H9 (cell line): Measurements from ENCODE around the gene DAAM2. TPM values are rescaled to one million over a fixed set of nuclear protein-coding genes. Genes with fewer than 3 reads are reported as not detected.

Source experiments
- DNase-seq: peaks from one replicate; pipeline ENCODE4 v3.0.0-alpha.2; 2017
- H2AFZ ChIP-seq: one replicate; pipeline ENCODE4 v1.6.1; 2013; ENCODE audit warnings: mild to moderate bottlenecking, low read length, control low read depth, moderate library complexity
- H2AK5ac ChIP-seq: 2 replicates; pipeline ENCODE4 v1.6.1; 2013; ENCODE audit warnings: low read length, control low read depth, mixed read lengths; ENCODE audit not compliant: insufficient read length
- H2BK120ac ChIP-seq: one replicate; pipeline ENCODE4 v1.6.1; 2013; ENCODE audit warnings: low read depth, mild to moderate bottlenecking, low read length, control low read depth, inconsistent platforms; ENCODE audit not compliant: poor library complexity, severe bottlenecking
- H2BK12ac ChIP-seq: 2 replicates; pipeline ENCODE4 v1.6.1; 2013; ENCODE audit warnings: low read length, control low read depth, mixed read lengths, low read depth; ENCODE audit not compliant: insufficient read length
- H2BK15ac ChIP-seq: 2 replicates; pipeline ENCODE4 v1.6.1; 2013; ENCODE audit warnings: low read depth, low read length, control low read depth
- H2BK20ac ChIP-seq: one replicate; pipeline ENCODE4 v1.6.1; 2013; ENCODE audit warnings: low read depth, mild to moderate bottlenecking, low read length, control low read depth, inconsistent platforms; ENCODE audit not compliant: poor library complexity, severe bottlenecking
- H2BK5ac ChIP-seq: 2 replicates; pipeline ENCODE4 v1.6.1; 2013; ENCODE audit warnings: low read length, control low read depth, mixed read lengths; ENCODE audit not compliant: insufficient read length
- H3K14ac ChIP-seq: 2 replicates; pipeline ENCODE4 v1.6.1; 2013; ENCODE audit warnings: low read length, control low read depth; ENCODE audit not compliant: insufficient read depth
- H3K18ac ChIP-seq: 2 replicates; pipeline ENCODE4 v1.6.1; 2013; ENCODE audit warnings: low read depth, mild to moderate bottlenecking, mixed read lengths, low read length, control low read depth; ENCODE audit not compliant: insufficient read length
- H3K23ac ChIP-seq: 2 replicates; pipeline ENCODE4 v1.6.1; 2013; ENCODE audit warnings: low read length, control low read depth, mixed read lengths, low read depth; ENCODE audit not compliant: insufficient read length
- H3K23me2 ChIP-seq: 2 replicates; pipeline ENCODE4 v1.6.1; 2013; ENCODE audit warnings: low read depth, mild to moderate bottlenecking, mixed read lengths, low read length, control low read depth; ENCODE audit not compliant: insufficient read length, poor library complexity, severe bottlenecking
- H3K27ac ChIP-seq: 2 replicates; pipeline ENCODE4 v1.5.1; 2013; ENCODE audit warnings: low read length, control low read depth, mixed read lengths, low read depth; ENCODE audit not compliant: insufficient read length
- H3K27me3 ChIP-seq: 2 replicates; pipeline ENCODE4 v1.6.1; 2013; ENCODE audit warnings: low read length, control low read depth, inconsistent platforms; ENCODE audit not compliant: insufficient read depth
- H3K4ac ChIP-seq: 2 replicates; pipeline ENCODE4 v1.6.1; 2013; ENCODE audit warnings: low read depth, mild to moderate bottlenecking, control low read depth, inconsistent platforms, low read length, moderate library complexity
- H3K4me1 ChIP-seq: 2 replicates; pipeline ENCODE4 v1.6.1; 2013; ENCODE audit warnings: low read length, control low read depth, inconsistent platforms; ENCODE audit not compliant: insufficient read depth
- H3K4me2 ChIP-seq: 2 replicates; pipeline ENCODE4 v1.6.1; 2013; ENCODE audit warnings: low read length, control low read depth, mixed read lengths; ENCODE audit not compliant: insufficient read length, insufficient read depth
- H3K56ac ChIP-seq: 2 replicates; pipeline ENCODE4 v1.6.1; 2013; ENCODE audit warnings: low read depth, mild to moderate bottlenecking, mixed read lengths, low read length, control low read depth; ENCODE audit not compliant: insufficient read length
- H3K79me1 ChIP-seq: 2 replicates; pipeline ENCODE4 v1.6.1; 2013; ENCODE audit warnings: low read depth, mild to moderate bottlenecking, moderate library complexity, low read length, control low read depth, inconsistent platforms; ENCODE audit not compliant: insufficient read depth, poor library complexity, severe bottlenecking
- H3K79me2 ChIP-seq: 2 replicates; pipeline ENCODE4 v1.6.1; 2013; ENCODE audit warnings: low read length, control low read depth, inconsistent platforms; ENCODE audit not compliant: insufficient read depth
- H3K9ac ChIP-seq: 2 replicates; pipeline ENCODE4 v1.6.1; 2013; ENCODE audit warnings: low read length, control low read depth, mixed read lengths; ENCODE audit not compliant: insufficient read length; ENCODE audit errors: extremely low read depth
- H3K9me3 ChIP-seq: one replicate; pipeline ENCODE4 v1.6.1; 2013; ENCODE audit warnings: low read depth, low read length, inconsistent platforms; ENCODE audit not compliant: control insufficient read depth
- H3T11ph ChIP-seq: one replicate; pipeline ENCODE4 v1.6.1; 2013; ENCODE audit warnings: mild to moderate bottlenecking, low read length, control low read depth, inconsistent platforms
- H4K20me1 ChIP-seq: one replicate; pipeline ENCODE4 v1.6.1; 2013; ENCODE audit not compliant: control insufficient read depth, insufficient read length, insufficient read depth
- H4K5ac ChIP-seq: 2 replicates; pipeline ENCODE4 v1.6.1; 2013; ENCODE audit warnings: low read depth, mild to moderate bottlenecking, mixed read lengths, low read length, control low read depth; ENCODE audit not compliant: insufficient read length
- H4K8ac ChIP-seq: replicated peaks from 2 replicates; pipeline ENCODE4 v1.6.1; 2013; ENCODE audit warnings: low read length, control low read depth, mixed read lengths, low read depth; ENCODE audit not compliant: insufficient read length
- H4K91ac ChIP-seq: 2 replicates; pipeline ENCODE4 v1.6.1; 2013; ENCODE audit warnings: low read depth, mild to moderate bottlenecking, moderate library complexity, mixed read lengths, low read length, control low read depth; ENCODE audit not compliant: insufficient read length
- H3K27ac Mint-ChIP-seq, 3 experiments: 2 replicates in 2 of 3; 3 replicates in 1 of 3; pipeline ENCODE4 v1.8.0; 2020 to 2021; ENCODE audit warnings: mixed read lengths in 3 of 3, mild to moderate bottlenecking in 1 of 3, moderate library complexity in 1 of 3
- H3K27me3 Mint-ChIP-seq: 2 replicates; pipeline ENCODE4 v1.8.0; 2021; ENCODE audit warnings: low read depth, mild to moderate bottlenecking, moderate library complexity, mixed read lengths
- H3K36me3 Mint-ChIP-seq, 3 experiments: 2 replicates in 2 of 3; 3 replicates in 1 of 3; pipeline ENCODE4 v1.8.0; 2020 to 2021; ENCODE audit warnings: low read depth in 3 of 3, mixed read lengths in 3 of 3; ENCODE audit not compliant: insufficient read depth in 1 of 3
- H3K4me1 Mint-ChIP-seq, 2 experiments: 2 replicates each; pipeline ENCODE4 v1.8.0; 2020; ENCODE audit warnings: mixed read lengths in 2 of 2
- H3K4me3 Mint-ChIP-seq, 2 experiments: 2 replicates in 1 of 2; 3 replicates in 1 of 2; pipeline ENCODE4 v1.8.0; 2020 to 2021; ENCODE audit warnings: mild to moderate bottlenecking in 2 of 2, mixed read lengths in 2 of 2, moderate library complexity in 1 of 2
- H3K9me3 Mint-ChIP-seq, 2 experiments: 2 replicates in 1 of 2; 3 replicates in 1 of 2; pipeline ENCODE4 v1.8.0; 2020; ENCODE audit warnings: mild to moderate bottlenecking in 2 of 2, mixed read lengths in 2 of 2, moderate library complexity in 1 of 2
- WGBS: extraction: QIAGEN DNeasy Blood & Tissue Kit; methylation state at CpG from one replicate; pipeline ENCODE4 v1.1.7; 2013; ENCODE audit warnings: missing lambda C conversion rate, low lambda C conversion rate, mixed read lengths; ENCODE audit not compliant: insufficient read length; ENCODE audit errors: extremely low coverage; 5-methylcytosine and 5-hydroxymethylcytosine counted together
- total RNA-seq: library from RNA; stranded (reverse); gene quantifications from 2 replicates; pipeline ENCODE4 v1.2.1, GENCODE V29; 2021
- TF ChIP-seq, protein P1 (sequence below): fragments of 200-600 bp; sonication (generic); conservative IDR thresholded peaks from 3 replicates; pipeline ENCODE4 v1.8.0; 2021; ENCODE audit warnings: antibody characterized with exemption, mild to moderate bottlenecking

Gene DAAM2
- total RNA-seq, 1 experiment from 2014 or later, result 1.1 TPM

DNA sequence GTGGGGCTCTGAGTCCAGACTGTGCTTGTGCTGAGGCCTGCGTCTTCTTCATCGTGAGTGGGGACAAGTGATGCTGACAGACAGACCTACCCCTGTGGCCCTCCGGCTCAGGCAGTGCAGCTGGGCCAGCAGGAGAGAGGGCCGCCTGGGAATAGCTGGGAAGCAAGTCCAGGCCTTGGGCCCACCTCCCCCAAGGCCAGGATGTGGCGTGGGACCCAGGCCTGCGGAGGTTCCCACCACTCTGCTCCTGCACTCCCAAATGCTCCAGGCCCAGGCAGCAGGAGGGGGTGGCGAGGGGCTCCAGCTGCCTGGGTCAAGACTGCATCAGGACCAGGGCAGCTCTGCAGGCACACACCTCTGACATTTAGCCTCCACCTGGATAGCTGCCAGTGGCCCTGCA lies 38.3 kb downstream of the DAAM2 start:
- H3T11ph ChIP-seq, result no peak overlapping the region
- no peak overlapping the region for H2BK20ac ChIP-seq
- no peak overlapping the region for H4K91ac ChIP-seq
- H3K23me2 ChIP-seq, result no peaks in the 10 kb centered on the region
- H3K4ac ChIP-seq, result no peak overlapping the region
- H3K23ac ChIP-seq, result no peak overlapping the region
- H2BK12ac ChIP-seq, result no peak overlapping the region
- H4K5ac ChIP-seq, result no peak overlapping the region
- no peak overlapping the region for H3K14ac ChIP-seq
- Mint-ChIP-seq H3K9me3 (no peaks in the 10 kb centered on the region), H3K27me3 (peaks cover 9% of the 10 kb centered on the region), H3K4me3 (no peak overlapping the region), H3K4me1 (peaks cover under 1 to 25% of the 10 kb centered on the region in 2 experiments), H3K27ac (no peak overlapping the region), H3K36me3 (no peaks in the 10 kb centered on the region)
- H3K27ac ChIP-seq, result no peak overlapping the region
- no peaks in the 10 kb centered on the region for H4K20me1 ChIP-seq
- no peaks in the 10 kb centered on the region for H3K79me1 ChIP-seq
- no peak overlapping the region for H3K4me2 ChIP-seq
- H3K9me3 ChIP-seq, result no peaks in the 10 kb centered on the region
- no peak overlapping the region for H3K18ac ChIP-seq
- H3K4me1 ChIP-seq, result no peaks in the 10 kb centered on the region
- no peaks in the 10 kb centered on the region for H3K79me2 ChIP-seq
- DNase-seq, result no peak
- no peaks in the 10 kb centered on the region for H3K27me3 ChIP-seq
- no peak overlapping the region for H3K9ac ChIP-seq
- H2BK120ac ChIP-seq, result no peak overlapping the region
- no peak overlapping the region for H2AK5ac ChIP-seq
- no peak overlapping the region for H2AFZ ChIP-seq
- H3K56ac ChIP-seq, result no peak overlapping the region
- TF ChIP-seq, protein P1, sequence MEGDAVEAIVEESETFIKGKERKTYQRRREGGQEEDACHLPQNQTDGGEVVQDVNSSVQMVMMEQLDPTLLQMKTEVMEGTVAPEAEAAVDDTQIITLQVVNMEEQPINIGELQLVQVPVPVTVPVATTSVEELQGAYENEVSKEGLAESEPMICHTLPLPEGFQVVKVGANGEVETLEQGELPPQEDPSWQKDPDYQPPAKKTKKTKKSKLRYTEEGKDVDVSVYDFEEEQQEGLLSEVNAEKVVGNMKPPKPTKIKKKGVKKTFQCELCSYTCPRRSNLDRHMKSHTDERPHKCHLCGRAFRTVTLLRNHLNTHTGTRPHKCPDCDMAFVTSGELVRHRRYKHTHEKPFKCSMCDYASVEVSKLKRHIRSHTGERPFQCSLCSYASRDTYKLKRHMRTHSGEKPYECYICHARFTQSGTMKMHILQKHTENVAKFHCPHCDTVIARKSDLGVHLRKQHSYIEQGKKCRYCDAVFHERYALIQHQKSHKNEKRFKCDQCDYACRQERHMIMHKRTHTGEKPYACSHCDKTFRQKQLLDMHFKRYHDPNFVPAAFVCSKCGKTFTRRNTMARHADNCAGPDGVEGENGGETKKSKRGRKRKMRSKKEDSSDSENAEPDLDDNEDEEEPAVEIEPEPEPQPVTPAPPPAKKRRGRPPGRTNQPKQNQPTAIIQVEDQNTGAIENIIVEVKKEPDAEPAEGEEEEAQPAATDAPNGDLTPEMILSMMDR, result no peak
- no peak overlapping the region for H2BK5ac ChIP-seq
- H4K8ac ChIP-seq, result no peak overlapping the region
- no peak overlapping the region for H2BK15ac ChIP-seq
- WGBS, result no CpG with 5 or more reads among the region's 7 CpGs
